Sigmoid colon (tissue), 7 donors: ENCODE results near the gene FCRL1. TPM values are rescaled to one million over a fixed set of nuclear protein-coding genes. Genes with fewer than 3 reads are reported as not detected.

Experiments
- DNase-seq: peaks from one replicate; pipeline ENCODE4 v3.0.0-alpha.2; 2019
- H3K27ac ChIP-seq, 4 donors: fragments of 200-600 bp; sonication (generic); one replicate each; pipeline ENCODE4 v1.5.1; 2016 to 2019; ENCODE audit warnings: mild to moderate bottlenecking in 1 of 4
- H3K27me3 ChIP-seq, 3 donors: fragments of 200-600 bp; sonication (generic); one replicate each; pipeline ENCODE4 v1.5.1; 2019; ENCODE audit warnings: mild to moderate bottlenecking in 1 of 3
- H3K36me3 ChIP-seq, 4 donors: fragments of 200-600 bp; sonication (generic); one replicate each; pipeline ENCODE4 v1.5.1; 2016 to 2019
- H3K4me1 ChIP-seq, 4 donors: fragments of 200-600 bp; sonication (generic); one replicate each; pipeline ENCODE4 v1.5.1; 2017 to 2019
- H3K4me3 ChIP-seq, 4 donors: fragments of 200-600 bp; sonication (generic); one replicate each; pipeline ENCODE4 v1.5.1; 2017 to 2019; ENCODE audit warnings: mild to moderate bottlenecking in 2 of 4, moderate library complexity in 1 of 4
- H3K9me3 ChIP-seq, 4 donors: fragments of 200-600 bp in 3 of 4; sonication (generic) in 3 of 4; one replicate each; pipeline versions ENCODE4 v1.5.1 to v1.6.1; 2013 to 2019
- CTCF ChIP-seq, 4 experiments: fragments of 450-650 bp in 3 of 4; fragments of 200-600 bp in 1 of 4; IDR thresholded peaks; one replicate each; pipeline ENCODE4 v1.5.1; 2016 to 2019; ENCODE audit warnings: antibody characterized with exemption in 4 of 4, mild to moderate bottlenecking in 3 of 4, moderate library complexity in 2 of 4
- EP300 ChIP-seq, 4 donors: sonication (generic); formaldehyde crosslinking; IDR thresholded peaks; one replicate each; pipeline ENCODE4 v1.6.1; 2017; ENCODE audit warnings: antibody characterized with exemption in 4 of 4
- POLR2A ChIP-seq, 2 donors: fragments of 450-650 bp; IDR thresholded peaks; one replicate each; pipeline ENCODE4 v1.6.1; 2016; ENCODE audit warnings: antibody characterized with exemption in 2 of 2, mild to moderate bottlenecking in 2 of 2, moderate library complexity in 2 of 2
- POLR2AphosphoS5 ChIP-seq, 4 donors: sonication (generic); formaldehyde crosslinking; IDR thresholded peaks; one replicate each; pipeline ENCODE4 v1.6.1; 2017; ENCODE audit warnings: antibody characterized with exemption in 4 of 4
- WGBS, 2 donors: extraction: QIAGEN DNeasy Blood & Tissue Kit; methylation state at CpG; one replicate each; pipeline ENCODE4 v1.1.7; 2013; 5-methylcytosine and 5-hydroxymethylcytosine counted together
- intact Hi-C: fragments of 100-400 bp; cut with DNase I; formaldehyde crosslinking; loops from one replicate; pipeline ENCODE4 v1.15.1; 2023
- polyA plus RNA-seq, 3 donors: library from polyadenylated mRNA; stranded (reverse); fragments of 200-250 nt; gene quantifications; one replicate each; pipeline ENCODE4 v1.2.3, GENCODE V29; 2013
- total RNA-seq, 4 donors: library from RNA; depleted of rRNA; stranded (reverse); fragments of >200 nt; gene quantifications; one replicate each; pipeline ENCODE4 v1.1.0, GENCODE V29; 2016
- donor health status: healthy with polysubstance abuse.
- donor health status: Bipolar disorder and iron deficiency.
- donor health status: healthy.

The FCRL1 gene
- not detected for total RNA-seq
- 10 to 100 TPM in 1 of 3 donors, under 1 TPM in 1, not detected in 1; 0.60 to 35.4 TPM for polyA plus RNA-seq

- Histone ChIP-seq H3K4me1 (no peaks in the 10 kb centered on the region), H3K27ac (no peak within 1 kb of the TSS), H3K36me3 (no peaks in the 10 kb centered on the region), H3K4me3 (no peak within 1 kb of the TSS), H3K9me3 (no peaks in the 10 kb centered on the region), H3K27me3 (no peaks in the 10 kb centered on the region)
- WGBS, 2 donors: 44 to 67% methylated on average over 3 of the region's 3 CpGs
- no peak for DNase-seq
- intact Hi-C loops: no loop called here
- TF ChIP-seq CTCF (IDR thresholded peaks at IDR 0.05) (no peak), EP300 (IDR thresholded peaks at IDR 0.05) (no peak), POLR2AphosphoS5 (IDR thresholded peaks at IDR 0.05) (no peak), POLR2A (IDR thresholded peaks at IDR 0.05) (no peak)
These were observed at the start of gene FCRL1 for GRCh38 chr1:157819896-157820295. FCRL1 (minus strand) TSS chr1:157820120; CDS start chr1:157820037, 83 bp downstream.

- Histone ChIP-seq H3K36me3 (no peaks in the 10 kb centered on the region), H3K27me3 (no peaks in the 10 kb centered on the region), H3K4me3 (no peak overlapping the region), H3K27ac (no peak overlapping the region), H3K9me3 (no peaks in the 10 kb centered on the region), H3K4me1 (no peaks in the 10 kb centered on the region)
- intact Hi-C loops: no loop called here
- DNase-seq: no peak
- 87 to 90% methylated on average over 1 of the region's 1 CpG for WGBS, 2 donors
- TF ChIP-seq POLR2AphosphoS5 (IDR thresholded peaks at IDR 0.05): no peak
- no peak for TF ChIP-seq POLR2A (IDR thresholded peaks at IDR 0.05)
- no peak for TF ChIP-seq EP300 (IDR thresholded peaks at IDR 0.05)
- no peak for TF ChIP-seq CTCF (IDR thresholded peaks at IDR 0.05)
These were observed 48.7 kb upstream of the FCRL1 start for GRCh38 chr1:157868654-157869053.

GRCh38 chr1:157862114-157863070 is 42.5 kb upstream of the FCRL1 start:
- WGBS, 2 donors: 78 to 80% methylated on average over 6 of the region's 6 CpGs
- no peak overlapping the region for H3K4me3 ChIP-seq
- no peaks in the 10 kb centered on the region for H3K9me3 ChIP-seq
- no peak for TF ChIP-seq POLR2AphosphoS5 (IDR thresholded peaks at IDR 0.05)
- no peak for TF ChIP-seq EP300 (IDR thresholded peaks at IDR 0.05)
- TF ChIP-seq POLR2A (IDR thresholded peaks at IDR 0.05): no peak
- TF ChIP-seq CTCF (IDR thresholded peaks at IDR 0.05): no peak
- H3K27me3 ChIP-seq: no peaks in the 10 kb centered on the region
- no peaks in the 10 kb centered on the region for H3K36me3 ChIP-seq
- no peak for DNase-seq
- no peaks in the 10 kb centered on the region for H3K4me1 ChIP-seq
- intact Hi-C loops: no loop called here
- no peak overlapping the region for H3K27ac ChIP-seq

- no peaks in the 10 kb centered on the region for H3K4me1 ChIP-seq
- 78 to 82% methylated on average over 2 of the region's 2 CpGs for WGBS, 2 donors
- no peak overlapping the region for H3K4me3 ChIP-seq
- no peaks in the 10 kb centered on the region for H3K27me3 ChIP-seq
- no peak overlapping the region for H3K27ac ChIP-seq
- TF ChIP-seq POLR2A (IDR thresholded peaks at IDR 0.05) (no peak), EP300 (IDR thresholded peaks at IDR 0.05) (no peak), POLR2AphosphoS5 (IDR thresholded peaks at IDR 0.05) (no peak), CTCF (IDR thresholded peaks at IDR 0.05) (no peak)
- H3K36me3 ChIP-seq: no peaks in the 10 kb centered on the region
- H3K9me3 ChIP-seq: peaks cover 0 to 5% (median 0%) of the 10 kb centered on the region in 4 donors
- no peak for DNase-seq
- intact Hi-C loops: no loop called here
These were observed 36.6 kb upstream of the FCRL1 start for GRCh38 chr1:157856538-157856937.
